ENCODE results near the gene PML. TPM values are rescaled to one million over a fixed set of nuclear protein-coding genes. Genes with fewer than 3 reads are reported as not detected.

PML gene
- total RNA-seq, 3 donors from 2014 or later, result 27.6 to 52.2 (median 35.6) TPM

DNA sequence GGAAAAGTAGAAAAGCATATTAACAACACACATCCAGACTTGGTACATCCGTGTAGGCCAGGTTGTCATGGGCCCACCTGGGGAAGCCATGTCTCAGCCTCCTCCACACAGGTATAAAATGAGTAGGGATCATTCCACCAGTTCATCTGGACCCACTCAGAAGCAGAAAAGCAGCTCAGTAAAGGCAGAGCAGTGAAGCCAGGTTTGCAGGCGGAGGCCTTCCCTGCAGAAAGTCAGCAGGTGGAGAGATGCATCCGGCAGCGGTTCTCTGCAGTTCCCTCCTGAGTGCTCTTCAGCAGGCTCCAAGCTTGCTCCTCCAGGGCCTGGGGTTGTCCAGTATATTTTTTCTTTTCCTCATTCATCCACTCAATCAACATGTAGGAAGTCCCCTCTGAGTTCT, 46.1 kb upstream of the PML start:
- DNase-seq (no peak), ATAC-seq (no peak)
- Histone ChIP-seq H3K36me3 (ENCODE audit: low read depth) (no peaks in the 10 kb centered on the region), H3K4me3 (no peak overlapping the region), H3K9me3 (no peaks in the 10 kb centered on the region), H3K4me1 (ENCODE audit: low read depth) (peaks cover 15% of the 10 kb centered on the region)
- intact Hi-C loops (cut with DNase I, micrococcal nuclease), result no loop called here
- TF ChIP-seq, protein P1, sequence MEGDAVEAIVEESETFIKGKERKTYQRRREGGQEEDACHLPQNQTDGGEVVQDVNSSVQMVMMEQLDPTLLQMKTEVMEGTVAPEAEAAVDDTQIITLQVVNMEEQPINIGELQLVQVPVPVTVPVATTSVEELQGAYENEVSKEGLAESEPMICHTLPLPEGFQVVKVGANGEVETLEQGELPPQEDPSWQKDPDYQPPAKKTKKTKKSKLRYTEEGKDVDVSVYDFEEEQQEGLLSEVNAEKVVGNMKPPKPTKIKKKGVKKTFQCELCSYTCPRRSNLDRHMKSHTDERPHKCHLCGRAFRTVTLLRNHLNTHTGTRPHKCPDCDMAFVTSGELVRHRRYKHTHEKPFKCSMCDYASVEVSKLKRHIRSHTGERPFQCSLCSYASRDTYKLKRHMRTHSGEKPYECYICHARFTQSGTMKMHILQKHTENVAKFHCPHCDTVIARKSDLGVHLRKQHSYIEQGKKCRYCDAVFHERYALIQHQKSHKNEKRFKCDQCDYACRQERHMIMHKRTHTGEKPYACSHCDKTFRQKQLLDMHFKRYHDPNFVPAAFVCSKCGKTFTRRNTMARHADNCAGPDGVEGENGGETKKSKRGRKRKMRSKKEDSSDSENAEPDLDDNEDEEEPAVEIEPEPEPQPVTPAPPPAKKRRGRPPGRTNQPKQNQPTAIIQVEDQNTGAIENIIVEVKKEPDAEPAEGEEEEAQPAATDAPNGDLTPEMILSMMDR (IDR thresholded peaks at IDR 0.05), result no peak

DNA sequence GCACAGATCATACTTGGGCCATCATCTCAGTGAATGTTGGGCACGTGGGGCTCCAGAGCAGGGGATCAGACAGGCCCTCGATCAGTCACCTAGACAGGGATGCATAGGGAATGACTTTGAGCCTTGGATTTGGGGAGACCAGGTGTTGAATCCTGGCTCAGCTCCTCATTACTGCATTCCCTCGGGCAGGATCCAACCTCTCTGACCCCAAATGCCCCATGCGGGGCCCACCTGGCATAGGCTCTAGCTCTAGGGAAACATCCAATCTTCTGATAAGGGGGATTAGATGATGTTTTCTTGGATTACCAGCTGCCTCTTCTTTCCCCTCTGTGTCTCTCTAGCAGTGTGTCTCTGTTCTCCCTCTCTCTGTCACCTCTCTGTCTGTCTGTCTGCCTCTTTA, 45.5 kb upstream of the PML start:
- TF ChIP-seq, protein P1 (IDR thresholded peaks at IDR 0.05), result no peak
- ATAC-seq, result no peak
- H3K4me3 ChIP-seq, result no peak overlapping the region
- intact Hi-C loops (cut with DNase I, micrococcal nuclease), result no loop called here
- no peaks in the 10 kb centered on the region for H3K36me3 ChIP-seq (ENCODE audit: low read depth)
- DNase-seq, result no peak
- H3K4me1 ChIP-seq (ENCODE audit: low read depth), result peaks cover 15% of the 10 kb centered on the region
- no peaks in the 10 kb centered on the region for H3K9me3 ChIP-seq

DNA sequence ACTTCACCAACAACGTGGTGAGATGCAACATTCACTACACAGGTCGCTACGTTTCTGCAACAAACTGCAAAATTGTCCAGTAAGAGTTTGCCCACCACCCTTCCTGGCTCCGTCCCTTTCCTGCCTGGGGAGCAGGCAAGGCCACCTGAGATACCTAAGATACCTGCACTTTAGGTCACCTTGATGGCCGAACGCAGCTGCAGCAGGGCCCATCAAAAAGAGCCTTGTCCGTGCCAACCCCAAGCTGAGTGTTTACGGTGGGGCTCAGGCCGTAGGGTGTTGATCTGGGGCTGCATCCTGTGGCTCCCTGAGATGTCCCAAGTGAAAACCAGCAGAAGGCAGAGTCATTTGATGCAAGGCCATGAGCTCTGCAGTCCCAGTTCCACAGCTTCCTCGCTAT, 45.0 kb upstream of the PML start:
- intact Hi-C loops (cut with DNase I, micrococcal nuclease), result no loop called here
- no peak for DNase-seq
- ATAC-seq, result no peak
- no peak overlapping the region for H3K4me3 ChIP-seq
- H3K4me1 ChIP-seq (ENCODE audit: low read depth), result peaks cover 15% of the 10 kb centered on the region
- TF ChIP-seq, protein P1 (IDR thresholded peaks at IDR 0.05), result no peak
- no peaks in the 10 kb centered on the region for H3K9me3 ChIP-seq
- H3K36me3 ChIP-seq (ENCODE audit: low read depth), result no peaks in the 10 kb centered on the region

DNA sequence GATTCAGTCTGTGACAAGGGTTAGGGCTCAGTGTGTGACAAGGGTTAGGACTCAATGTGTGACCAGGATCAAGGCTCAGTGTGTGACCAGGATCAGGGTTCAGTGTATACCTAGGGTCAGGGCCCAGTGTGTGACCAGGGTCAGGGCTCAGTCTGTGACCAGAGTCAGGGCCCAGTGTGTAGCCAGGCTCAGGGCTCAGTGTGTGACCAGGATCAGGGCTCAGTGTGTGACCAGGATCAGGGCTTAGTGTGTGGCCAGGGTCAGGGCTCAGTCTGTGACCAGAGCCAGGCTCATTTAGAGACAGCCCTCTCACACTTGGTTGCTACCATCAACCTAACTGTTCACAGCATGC, 44.1 kb upstream of the PML start:
- intact Hi-C loops (cut with DNase I, micrococcal nuclease), result no loop called here
- TF ChIP-seq, protein P1 (IDR thresholded peaks at IDR 0.05), result no peak
- Histone ChIP-seq H3K4me3 (no peak overlapping the region), H3K4me1 (ENCODE audit: low read depth) (peaks cover 15% of the 10 kb centered on the region), H3K36me3 (ENCODE audit: low read depth) (no peaks in the 10 kb centered on the region), H3K9me3 (no peaks in the 10 kb centered on the region)
- ATAC-seq (no peak), DNase-seq (no peak)

DNA sequence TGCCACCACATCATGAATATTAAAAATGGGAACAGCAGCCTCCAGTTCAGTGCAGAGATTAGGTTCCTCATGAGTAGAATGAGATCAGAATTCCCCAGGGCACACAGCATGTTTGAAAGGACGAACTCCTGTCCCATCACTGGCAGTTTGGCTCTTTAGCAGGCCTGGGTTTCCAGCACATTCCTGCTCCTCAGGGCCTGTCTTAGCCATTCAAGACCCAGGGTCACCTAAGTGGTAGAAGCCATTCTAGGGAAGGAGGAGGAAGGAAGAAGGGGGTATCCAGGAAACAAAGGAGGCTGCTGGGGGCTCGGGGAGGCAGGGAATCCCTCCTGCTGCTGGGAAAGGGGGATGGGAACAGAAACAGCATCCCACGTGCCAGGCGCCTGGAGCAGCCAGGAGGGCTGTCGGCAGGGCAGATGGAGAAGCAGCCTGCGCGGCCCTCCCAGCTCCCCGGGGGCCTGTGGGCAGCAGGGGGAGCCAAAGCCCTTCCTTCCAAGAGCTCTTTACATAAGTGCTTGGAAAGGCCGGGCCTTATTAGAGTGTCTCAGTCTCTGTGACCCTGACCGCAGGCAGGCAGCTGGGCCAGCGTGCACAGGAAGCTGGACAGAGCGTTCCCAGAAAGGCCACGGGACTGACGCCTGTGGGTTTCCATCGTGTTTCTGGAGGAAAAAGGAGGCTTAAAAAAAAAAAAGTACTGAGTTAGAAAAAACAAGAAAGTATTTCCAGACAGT, 43.5 kb upstream of the PML start:
- TF ChIP-seq, protein P1 (IDR thresholded peaks at IDR 0.05), result peak; percentile 41
- Histone ChIP-seq H3K36me3 (ENCODE audit: low read depth) (no peaks in the 10 kb centered on the region), H3K4me3 (no peak overlapping the region), H3K4me1 (ENCODE audit: low read depth) (peaks cover 15% of the 10 kb centered on the region), H3K9me3 (no peaks in the 10 kb centered on the region)
- intact Hi-C loops (cut with DNase I, micrococcal nuclease), result no loop called here
- peak; percentile 82 to 86 (median 85) for DNase-seq
- peak; percentile 86 for ATAC-seq

DNA sequence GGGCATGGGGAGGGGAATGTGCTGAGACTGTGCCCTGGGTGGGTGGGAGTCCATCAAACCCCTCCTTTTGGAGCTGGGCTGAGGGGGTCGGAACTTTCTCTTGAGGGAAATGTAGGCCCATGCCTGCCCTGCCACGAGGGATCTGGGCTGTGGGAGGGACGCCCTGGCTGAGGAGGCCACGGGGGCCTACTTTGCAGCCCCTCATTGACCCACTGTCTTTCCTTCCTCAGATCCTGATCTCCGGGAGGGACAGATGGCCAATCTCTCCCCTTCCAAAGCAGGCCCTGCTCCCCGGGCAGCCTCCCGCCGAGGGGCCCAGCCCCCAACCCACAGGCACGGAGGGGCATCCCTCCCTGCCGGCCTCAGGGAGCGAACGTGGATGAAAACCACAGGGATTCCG, 42.9 kb upstream of the PML start:
- Histone ChIP-seq H3K9me3 (no peaks in the 10 kb centered on the region), H3K36me3 (ENCODE audit: low read depth) (no peaks in the 10 kb centered on the region), H3K4me3 (no peak overlapping the region), H3K4me1 (ENCODE audit: low read depth) (peaks cover 15% of the 10 kb centered on the region)
- intact Hi-C loops (cut with DNase I, micrococcal nuclease), result no loop called here
- ATAC-seq, result no peak
- TF ChIP-seq, protein P1 (IDR thresholded peaks at IDR 0.05), result no peak
- DNase-seq, result no peak

Measured in mucosa of descending colon (tissue), 3 donors.